Epidermal melanocyte (primary cell): ENCODE measurements around the gene WDR33.
"Not testable (repeated sequence)": the region's sequence is repeated elsewhere in the genome, so short reads cannot be mapped to it uniquely, and the experiment has no call there.

Experiments
- DNase-seq: peaks from one replicate; pipeline ENCODE4 v3.0.0; 2011; ENCODE audit warnings: low spot score; ENCODE audit not compliant: insufficient read length

WDR33 gene

GRCh38 chr2:127810156-127810618 is 784 bp downstream of the WDR33 start:
- no peak for DNase-seq

- no peak for DNase-seq
These were observed 3.2 kb downstream of the WDR33 start for GRCh38 chr2:127807678-127808353.

GRCh38 chr2:127806860-127807259 is 4.1 kb downstream of the WDR33 start:
- DNase-seq: not testable (repeated sequence)

DNA sequence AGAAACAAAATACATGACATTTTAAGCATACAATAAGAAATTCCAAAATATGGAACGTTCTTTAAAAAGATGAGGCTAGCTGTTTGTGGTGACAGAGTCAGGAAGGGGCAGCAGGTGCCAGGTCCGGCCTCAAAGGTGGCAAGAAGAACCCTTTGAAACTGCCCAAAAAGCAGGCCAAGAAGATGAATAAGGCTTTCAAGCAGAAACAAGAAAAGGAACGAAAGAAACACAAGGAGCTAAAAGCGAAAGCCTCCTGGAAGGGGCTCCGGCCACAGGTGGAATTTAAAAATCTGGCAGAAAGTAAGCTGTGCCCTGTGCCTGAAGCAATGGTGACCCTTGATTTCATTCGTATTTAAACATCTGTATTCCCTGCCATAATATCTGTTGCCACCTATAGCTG is 5.5 kb downstream of the WDR33 start:
- DNase-seq: no peak

DNA sequence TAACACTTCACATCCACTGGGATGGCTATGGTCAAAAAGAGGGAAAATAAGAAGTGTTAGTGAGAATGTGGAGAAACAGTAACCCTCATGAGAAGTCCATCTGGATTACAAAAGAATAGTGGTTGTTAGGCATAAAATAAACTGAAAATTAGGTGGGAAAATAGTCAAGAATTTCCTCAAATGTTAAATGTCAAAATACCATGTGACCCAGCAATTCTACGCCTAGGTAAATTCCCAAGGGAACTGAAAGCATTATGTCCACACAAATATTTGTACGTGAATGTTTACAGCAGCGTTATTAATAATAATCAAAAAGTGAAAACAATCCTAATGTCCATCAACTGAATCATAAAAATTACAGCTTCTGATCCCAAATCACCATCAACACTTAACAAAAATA is 11.0 kb downstream of the WDR33 start:
- no peak for DNase-seq

GRCh38 chr2:127796389-127796788 is 14.6 kb downstream of the WDR33 start:
- no peak for DNase-seq

- DNase-seq: not testable (repeated sequence)
These were observed 16.1 kb downstream of the WDR33 start for GRCh38 chr2:127794901-127795300.

DNA sequence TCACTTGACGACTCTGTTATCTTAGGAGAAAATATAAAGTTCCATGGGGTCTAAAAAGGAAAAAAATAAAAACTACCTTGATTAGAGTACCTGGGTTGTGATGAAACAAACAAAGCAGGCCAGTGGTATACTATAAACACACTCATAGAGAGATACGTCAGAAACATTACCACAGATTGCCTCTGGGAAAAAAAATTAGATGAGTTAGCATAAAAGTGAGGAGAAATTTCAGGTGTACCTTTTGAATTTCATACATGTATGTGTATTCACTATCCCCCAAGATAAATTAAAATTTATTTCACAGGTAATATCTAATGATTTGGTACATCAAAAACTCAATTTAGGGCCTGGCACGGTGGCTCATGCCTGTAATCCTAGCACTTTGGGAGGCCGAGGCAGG is 18.2 kb downstream of the WDR33 start:
- DNase-seq: no peak

GRCh38 chr2:127790694-127791529 is 20.1 kb downstream of the WDR33 start:
- DNase-seq: no peak

GRCh38 chr2:127786048-127786809 is 24.7 kb downstream of the WDR33 start:
- DNase-seq: no peak

DNA sequence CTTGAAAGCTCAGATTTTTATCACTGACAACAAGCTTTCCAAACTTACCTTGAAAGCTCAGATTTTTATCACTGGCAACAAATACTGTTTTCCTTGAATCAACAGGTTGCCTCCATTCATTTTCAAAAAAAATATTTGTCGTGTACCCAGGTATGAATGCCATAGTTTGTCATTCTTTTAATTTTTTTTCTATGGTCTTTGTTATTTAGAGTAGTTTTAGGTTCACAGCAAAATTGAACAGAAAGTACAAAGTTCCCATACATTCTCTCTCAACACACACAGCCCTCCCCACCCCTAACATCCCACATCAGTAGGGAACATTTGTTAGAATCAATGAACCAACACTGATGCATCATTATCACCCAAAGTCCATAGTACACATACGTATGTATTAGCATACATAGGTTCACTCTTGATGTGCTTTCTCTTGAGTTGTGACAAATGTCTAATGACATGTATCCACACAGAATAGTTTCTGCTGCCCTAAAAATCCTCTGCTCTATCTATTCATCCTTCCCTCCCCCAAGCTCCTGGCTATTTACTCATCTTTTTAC is 25.9 kb downstream of the WDR33 start:
- no peak for DNase-seq

DNA sequence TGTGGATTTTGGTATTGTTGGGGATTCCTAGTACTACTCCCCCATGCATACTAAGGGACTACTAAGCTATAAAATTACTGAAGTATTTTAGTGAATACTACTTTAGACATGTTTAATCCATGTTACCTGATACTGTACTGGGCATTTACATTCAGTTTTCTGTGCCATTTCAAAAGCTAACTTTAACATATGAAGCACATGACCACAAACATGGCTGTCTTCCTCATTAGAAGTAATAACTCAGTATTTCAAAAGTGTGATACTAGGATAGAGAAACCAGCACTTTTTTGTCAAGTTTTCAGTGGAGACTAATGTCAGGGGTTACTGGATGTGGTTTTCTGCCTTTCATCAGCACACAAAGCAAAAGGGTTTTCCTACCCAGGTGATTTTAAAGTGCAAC is 27.9 kb downstream of the WDR33 start:
- DNase-seq: no peak

- no peak for DNase-seq
These were observed 32.1 kb downstream of the WDR33 start for GRCh38 chr2:127778850-127779249.

DNA sequence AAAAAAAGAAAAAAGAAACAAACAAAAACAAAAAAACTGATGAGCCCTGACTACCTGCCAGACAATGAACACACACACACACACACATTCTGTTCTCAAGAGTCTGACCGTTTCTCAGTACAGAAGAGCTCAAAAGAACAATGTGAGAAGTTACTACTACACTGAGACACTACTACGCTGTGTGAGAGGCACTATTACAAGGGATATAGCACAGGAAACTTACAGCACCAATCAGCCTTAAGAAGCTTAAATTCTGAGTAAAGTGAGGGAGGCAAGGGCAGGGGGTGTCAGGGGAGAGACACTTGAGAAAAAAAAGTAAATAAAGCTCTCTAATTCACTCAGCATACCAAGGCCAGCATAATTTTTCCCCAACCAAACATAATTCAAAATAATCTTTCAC is 32.5 kb downstream of the WDR33 start:
- no peak for DNase-seq

- no peak for DNase-seq
These were observed 34.7 kb downstream of the WDR33 start for GRCh38 chr2:127776122-127776780.

GRCh38 chr2:127771756-127772155 is 39.2 kb downstream of the WDR33 start:
- DNase-seq: no peak

DNA sequence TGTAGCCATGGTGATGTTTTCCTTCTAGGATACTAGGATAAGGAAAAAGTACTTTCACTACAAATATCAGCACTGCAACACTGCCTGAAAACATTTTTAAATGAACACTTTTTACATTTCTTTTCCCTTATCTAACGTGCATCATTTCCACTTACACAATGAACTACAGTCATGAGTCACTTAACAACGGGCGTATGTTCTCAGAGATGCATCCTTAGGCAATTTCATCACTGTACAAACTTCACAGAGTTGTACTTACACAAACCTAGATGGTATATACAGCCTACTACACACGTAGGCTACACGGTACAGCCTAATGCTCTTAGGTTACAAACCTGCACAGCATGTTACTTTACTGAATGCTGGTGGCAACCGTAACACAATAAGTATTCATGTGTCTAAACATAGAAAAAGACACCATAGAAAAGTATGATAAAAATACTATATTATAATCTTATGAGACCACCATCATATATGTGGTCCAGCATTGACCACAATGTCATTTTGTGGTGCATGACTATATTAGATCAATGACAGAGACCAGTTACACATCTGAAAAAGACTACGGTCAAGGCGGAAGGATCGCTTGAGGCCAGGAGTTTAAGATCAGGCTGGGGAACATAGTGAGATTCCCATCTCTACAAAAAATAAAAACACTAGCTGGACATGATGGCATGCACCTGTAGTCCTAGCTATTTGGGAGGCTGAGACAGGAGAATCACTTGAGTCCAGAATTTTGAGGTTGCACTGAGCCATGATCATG is 39.8 kb downstream of the WDR33 start:
- no peak for DNase-seq

- not testable (repeated sequence) for DNase-seq
These were observed 40.4 kb downstream of the WDR33 start for GRCh38 chr2:127770534-127770933.

DNA sequence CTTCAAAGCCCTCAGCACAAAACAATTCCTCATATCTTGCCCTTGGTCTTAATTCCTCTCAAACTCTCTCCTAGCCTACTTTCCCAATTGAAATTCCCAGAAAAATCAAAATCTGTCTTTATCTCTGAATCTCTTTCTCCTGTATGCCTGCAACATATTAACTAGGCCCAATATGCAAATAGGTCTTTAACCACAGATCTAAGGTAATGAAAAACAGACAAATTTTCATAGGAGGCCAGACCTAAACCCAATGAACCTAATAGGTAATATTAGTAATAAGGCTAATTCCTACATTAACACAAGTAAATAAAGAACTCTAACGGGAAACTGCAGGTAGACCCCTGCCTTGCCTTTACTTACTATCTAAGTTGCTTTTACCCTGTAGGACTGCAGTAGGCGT is 41.4 kb downstream of the WDR33 start:
- DNase-seq: no peak

GRCh38 chr2:127768775-127769479 is 42.0 kb downstream of the WDR33 start:
- no peak for DNase-seq
